ENCODE data around the gene MDC1. TPM values are rescaled to one million over a fixed set of nuclear protein-coding genes. Genes with fewer than 3 reads are reported as not detected.

Gene MDC1
- total and polyA plus RNA-seq, 2 of the 13 experiments (the other 11 are each of a cell fraction or from before 2014, with no cell fraction given), result 8.4 to 14.0 TPM

- peak; percentile 91; the same call in 1 of the 2 replicates for TF ChIP-seq AHDC1 (CRISPR knock-in tag; IDR thresholded peaks at IDR 0.05; ENCODE audit: borderline replicate concordance)
- no peak for TF ChIP-seq NPAS2 (CRISPR knock-in tag; IDR thresholded peaks at IDR 0.05; ENCODE audit: borderline replicate concordance)
- TF ChIP-seq ZIK1 (CRISPR knock-in tag; IDR thresholded peaks at IDR 0.05; ENCODE audit: borderline replicate concordance, low read depth), result 0 out of 2 replicates have a peak, but pooled peaks have one; percentile 16
- no peak for TF ChIP-seq CHCHD3 (CRISPR knock-in tag; IDR thresholded peaks at IDR 0.05)
- TF ChIP-seq BRF2 (CRISPR knock-in tag; IDR thresholded peaks at IDR 0.05), result peak; percentile 92; the same call in 1 of the 2 replicates
- no peak for TF ChIP-seq ZNF562 (CRISPR knock-in tag; IDR thresholded peaks at IDR 0.05; ENCODE audit: borderline replicate concordance)
- TF ChIP-seq SCMH1 (CRISPR knock-in tag; IDR thresholded peaks at IDR 0.05; ENCODE audit: borderline replicate concordance), result no peak
- peak; percentile 100 for TF ChIP-seq ZNF710 (CRISPR knock-in tag; IDR thresholded peaks at IDR 0.05; ENCODE audit: borderline replicate concordance)
- TF ChIP-seq HIVEP1 (CRISPR knock-in tag; IDR thresholded peaks at IDR 0.05), result peak; percentile 68
- TF ChIP-seq ZMYM2 (CRISPR knock-in tag; IDR thresholded peaks at IDR 0.05), result peak; percentile 81; the same call in 1 of the 2 replicates
- TF ChIP-seq SNRNP70 (IDR thresholded peaks at IDR 0.05; ENCODE audit: low read depth, low read length), result no peak
- TF ChIP-seq ESRRA (CRISPR knock-in tag; IDR thresholded peaks at IDR 0.05; ENCODE audit: low read depth), result peak; percentile 99
- TF ChIP-seq ZNF546 (CRISPR knock-in tag; conservative IDR thresholded peaks at IDR 0.05), result peak; percentile 35; the same call in 1 of the 2 replicates
- TF ChIP-seq SYNCRIP (IDR thresholded peaks at IDR 0.05; ENCODE audit: insufficient read depth, low read depth, low read length), result no peak
- peak; percentile 70 for TF ChIP-seq SKI (IDR thresholded peaks at IDR 0.05; ENCODE audit: partially characterized antibody)
- peak; percentile 87 for TF ChIP-seq FOXA1 (IDR thresholded peaks at IDR 0.05)
- TF ChIP-seq FOXA1 (CRISPR knock-in tag; IDR thresholded peaks at IDR 0.05), result peak; percentile 99
- TF ChIP-seq HNF4G (IDR thresholded peaks at IDR 0.05; ENCODE audit: borderline replicate concordance, low read depth, low read length), result peak; percentile 89
- peak; percentile 97 for TF ChIP-seq HNF4G (CRISPR knock-in tag; IDR thresholded peaks at IDR 0.05; ENCODE audit: borderline replicate concordance, low read depth)
- TF ChIP-seq ZSCAN30 (CRISPR knock-in tag; IDR thresholded peaks at IDR 0.05), result no peak
Measured at GRCh38 chr6:30654798-30655742, 62.0 kb downstream of the MDC1 start (continued).

Measured in HepG2 (cell line).